GM20431 (cell line): ENCODE measurements around the gene INSM2.

Source experiments
- in situ Hi-C: fragments of 300-500 bp; cut with MseI, MboI; formaldehyde crosslinking; loops from one replicate; pipeline ENCODE4 v1.15.0; 2020; ENCODE audit warnings: low sequenced_read_pairs; ENCODE audit not compliant: unreplicated experiment

The INSM2 gene

DNA sequence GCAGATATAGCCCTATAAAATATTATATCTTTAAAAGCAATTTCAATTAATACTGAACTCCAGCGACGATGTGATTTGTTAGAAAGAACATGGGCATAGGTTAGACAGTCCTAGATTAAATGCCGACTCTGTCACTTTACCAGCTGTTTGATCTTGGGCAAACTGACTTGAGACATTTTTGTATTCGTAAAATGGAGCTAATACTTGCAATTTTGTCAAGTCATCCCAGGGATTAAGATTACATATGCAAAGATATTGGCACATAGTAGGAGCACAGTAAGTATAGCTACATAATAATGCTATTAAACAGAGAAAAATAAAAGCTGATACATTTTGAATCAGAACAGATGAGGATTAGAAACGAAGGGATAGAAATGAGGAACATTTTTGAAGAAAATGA lies 9.0 kb downstream of the INSM2 start:
- in situ Hi-C loops = no loop called here

DNA sequence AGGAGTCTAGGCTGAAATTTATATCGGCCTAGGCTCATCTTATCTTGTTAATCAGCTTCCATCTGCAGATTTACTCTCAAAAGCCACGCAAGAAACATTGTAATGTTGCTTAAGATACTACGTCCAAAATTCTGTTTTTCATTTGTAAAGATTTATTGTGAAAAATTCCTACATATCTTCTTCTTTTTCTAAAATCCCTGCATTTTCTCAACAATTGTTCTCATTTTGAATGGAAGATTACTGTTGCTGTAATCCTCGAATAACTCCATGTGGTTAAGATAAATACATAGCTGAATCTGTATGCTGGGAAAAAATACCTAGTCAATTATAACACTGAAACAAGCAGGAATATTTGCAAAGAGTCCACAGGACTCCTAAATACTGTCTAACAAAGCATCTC lies 15.6 kb downstream of the INSM2 start:
- in situ Hi-C loops = no loop called here

DNA sequence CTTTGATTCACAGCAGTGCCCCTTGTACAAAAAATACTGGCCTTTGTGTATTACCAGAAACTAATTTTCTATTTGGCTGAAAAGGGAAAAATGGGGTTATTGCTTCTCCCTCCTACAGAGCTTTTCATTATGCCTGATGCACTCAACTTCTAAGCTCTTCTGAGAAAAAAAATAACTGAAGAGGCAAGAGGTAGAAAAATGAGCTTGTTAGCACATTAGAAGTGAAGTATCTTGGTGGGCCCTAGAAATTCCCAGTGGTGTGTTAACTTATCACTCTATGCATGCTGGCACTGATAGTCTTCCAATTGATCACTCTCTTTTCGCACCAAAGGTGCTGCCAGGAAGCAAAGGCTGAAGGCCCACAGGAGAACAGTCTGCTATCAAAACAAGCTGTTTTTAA lies 17.1 kb downstream of the INSM2 start:
- in situ Hi-C loops = no loop called here

DNA sequence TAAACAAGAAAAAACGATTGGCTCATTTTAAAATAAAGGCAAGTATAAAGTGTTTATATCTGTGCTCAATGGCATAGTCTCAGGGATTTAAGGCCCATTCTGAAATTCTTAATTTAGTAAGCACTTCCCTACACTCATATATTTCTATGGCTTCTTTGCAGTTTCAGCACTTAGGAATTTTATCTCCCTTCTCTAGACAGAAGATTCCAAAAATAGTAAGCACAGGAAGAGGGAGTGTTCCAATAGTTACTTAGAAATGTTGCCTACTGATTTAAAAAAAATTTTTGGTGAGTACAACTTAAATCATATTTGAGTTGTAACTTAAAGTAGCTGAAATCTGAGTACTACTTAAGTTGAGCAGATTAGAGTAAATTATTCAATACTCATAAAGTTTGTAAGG lies 19.8 kb downstream of the INSM2 start:
- in situ Hi-C loops = no loop called here

DNA sequence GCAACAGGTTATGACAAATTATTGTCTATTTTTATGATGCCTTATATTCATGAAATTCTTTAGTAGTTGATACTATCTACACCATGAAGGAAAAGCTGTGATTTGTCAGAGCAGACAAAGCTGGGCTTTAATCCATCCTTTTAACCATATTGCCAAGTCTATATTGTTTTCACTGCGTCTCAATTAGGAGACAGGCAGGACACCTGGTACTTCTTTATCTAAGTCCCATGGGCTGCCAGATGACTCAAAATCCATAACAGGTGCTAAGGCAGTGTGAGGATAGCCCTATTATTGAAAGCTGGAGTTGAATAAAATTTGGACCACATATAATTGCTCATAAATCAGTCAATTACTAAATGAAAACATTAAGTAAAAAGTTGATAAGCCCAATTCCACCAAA lies 22.6 kb downstream of the INSM2 start:
- in situ Hi-C loops = no loop called here

DNA sequence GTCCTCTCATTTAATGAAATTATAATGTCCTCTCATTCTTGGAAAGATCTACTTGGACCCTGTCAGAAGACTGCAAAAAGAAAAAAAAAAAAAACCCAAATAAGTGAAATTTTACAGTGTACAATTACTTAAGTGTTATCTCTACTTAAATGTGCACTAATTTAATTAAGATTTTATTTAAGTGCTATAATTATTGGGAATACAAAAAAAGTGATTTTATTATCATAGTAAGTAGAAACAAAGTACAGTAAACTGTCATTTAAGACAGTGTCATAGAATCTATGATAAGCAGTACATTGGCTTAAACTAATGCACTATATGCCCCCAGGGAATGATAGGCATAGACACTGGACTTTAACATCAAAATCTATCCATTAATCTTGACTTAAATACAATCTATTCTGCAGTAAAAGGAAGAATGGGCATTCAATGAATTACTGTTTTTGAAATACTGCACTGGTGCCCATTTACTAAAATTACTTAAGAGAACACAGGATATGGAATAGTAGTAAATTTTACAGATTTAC lies 23.3 kb downstream of the INSM2 start:
- in situ Hi-C loops = no loop called here

DNA sequence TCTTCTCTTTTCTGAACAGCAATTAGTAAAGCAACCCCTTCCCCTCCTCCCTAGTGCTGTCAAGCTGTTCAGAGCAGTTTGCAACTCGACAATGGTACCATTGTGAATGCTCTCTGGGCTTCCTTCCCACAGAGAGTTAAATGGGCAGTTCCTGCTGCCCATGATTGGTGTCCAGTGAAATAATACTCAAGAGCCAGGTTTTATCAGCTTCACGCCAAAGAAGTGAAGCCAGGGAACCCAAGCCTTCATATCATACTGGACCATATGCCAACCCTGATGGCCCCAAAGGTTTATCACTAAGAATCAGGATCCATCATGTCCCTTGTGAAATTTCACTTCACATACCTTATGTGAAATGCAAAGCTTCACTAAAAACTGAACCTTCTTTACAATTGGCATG lies 24.7 kb downstream of the INSM2 start:
- in situ Hi-C loops = no loop called here

DNA sequence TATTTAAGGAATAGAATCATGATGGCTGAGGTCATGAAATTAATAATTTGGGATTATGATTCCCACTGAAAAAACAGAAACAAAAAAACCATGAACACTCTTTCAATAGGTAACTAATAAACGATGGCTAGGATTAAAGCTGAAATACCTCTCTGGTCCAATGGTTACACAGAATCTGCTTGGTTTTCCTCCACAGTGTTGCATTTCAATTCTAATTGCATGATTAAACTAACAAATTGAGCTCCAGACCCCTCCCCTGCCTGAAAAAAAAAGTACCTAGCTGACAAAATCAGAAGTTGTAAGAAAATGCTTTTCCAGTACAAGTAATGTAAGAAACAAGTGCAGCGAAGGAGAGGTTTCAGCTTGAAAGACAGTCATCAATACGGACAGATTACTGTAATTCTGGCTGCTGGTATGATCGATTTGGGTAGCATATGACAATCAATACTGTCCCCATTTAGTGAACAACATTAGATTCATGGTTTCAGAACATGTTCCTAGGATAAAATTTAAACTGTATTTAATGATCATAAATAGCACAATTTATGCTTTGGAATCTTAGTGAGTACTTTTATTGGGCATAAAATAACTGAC lies 32.0 kb downstream of the INSM2 start:
- in situ Hi-C loops = no loop called here

DNA sequence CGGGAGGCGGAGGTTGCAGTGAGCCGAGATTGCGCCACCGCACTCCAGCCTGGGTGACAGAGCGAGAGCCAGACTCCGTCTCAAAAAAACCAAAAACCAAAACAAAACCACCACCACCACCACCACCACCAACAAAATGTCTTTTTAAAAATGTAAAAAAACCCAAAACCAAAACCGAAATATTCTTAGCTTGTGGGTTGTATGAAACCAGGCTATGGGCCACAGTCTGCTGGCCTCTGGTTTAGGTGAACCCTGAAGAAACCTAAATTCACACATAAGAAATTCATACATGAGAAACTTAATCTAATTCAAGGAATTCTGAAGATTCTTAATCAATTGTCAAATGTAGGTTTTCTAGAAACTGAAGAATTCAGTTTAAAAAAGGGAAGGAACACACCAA lies 37.6 kb downstream of the INSM2 start:
- in situ Hi-C loops = no loop called here

DNA sequence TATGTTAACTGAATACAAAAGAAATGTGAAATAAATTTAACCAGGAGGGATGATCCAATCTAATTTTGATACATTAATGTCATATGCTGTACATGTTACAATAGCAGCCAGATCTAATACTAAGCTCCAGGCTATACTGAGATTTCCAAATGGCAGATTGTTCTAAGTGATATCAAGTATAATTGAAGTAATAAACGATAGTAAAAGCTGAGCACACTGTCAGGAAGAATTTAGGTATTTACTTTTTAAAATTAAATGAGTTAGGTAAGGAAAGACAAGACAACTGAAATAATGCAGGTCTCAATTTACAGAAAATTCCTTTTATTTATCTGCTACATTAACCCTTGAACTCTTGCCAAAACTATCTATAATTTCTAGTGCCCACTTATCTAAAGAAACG lies 39.9 kb downstream of the INSM2 start:
- in situ Hi-C loops = no loop called here

DNA sequence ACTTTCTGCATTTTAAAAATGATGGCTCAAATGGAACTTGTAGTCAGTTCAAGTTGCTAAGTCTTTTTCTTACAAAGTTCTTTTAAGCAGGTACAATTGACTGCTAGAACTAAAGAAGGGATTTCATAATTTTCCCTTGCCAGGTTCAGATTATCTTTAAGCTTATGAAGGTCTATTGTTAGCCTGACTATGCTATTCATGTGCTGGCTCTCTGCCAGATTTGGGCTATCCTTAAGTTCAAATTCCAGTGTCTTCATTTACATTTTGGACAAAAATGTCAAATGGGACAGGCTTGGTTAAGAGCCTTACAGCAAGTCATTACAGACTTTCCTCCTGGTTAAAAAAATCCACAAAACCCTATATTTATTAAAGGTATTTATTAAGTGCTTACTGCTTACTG lies 42.3 kb downstream of the INSM2 start:
- in situ Hi-C loops = no loop called here

DNA sequence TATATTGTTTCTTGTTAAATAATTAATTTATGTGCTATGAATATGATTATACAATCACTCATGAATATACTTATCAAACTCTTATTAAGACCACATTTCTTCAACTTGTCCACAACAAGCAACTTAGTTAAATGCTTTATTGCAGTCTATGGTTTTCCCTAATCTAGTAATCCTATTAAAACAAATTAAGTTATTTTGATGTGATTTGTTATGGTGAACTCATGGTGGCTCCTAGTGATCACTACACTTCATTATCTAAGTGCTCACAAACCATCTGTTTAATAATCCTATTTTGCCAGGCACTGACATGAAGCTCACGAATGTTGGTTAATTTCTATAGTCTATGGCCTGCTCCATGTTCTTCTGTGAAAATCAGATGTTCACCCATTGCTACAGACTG lies 42.9 kb downstream of the INSM2 start:
- in situ Hi-C loops = no loop called here

DNA sequence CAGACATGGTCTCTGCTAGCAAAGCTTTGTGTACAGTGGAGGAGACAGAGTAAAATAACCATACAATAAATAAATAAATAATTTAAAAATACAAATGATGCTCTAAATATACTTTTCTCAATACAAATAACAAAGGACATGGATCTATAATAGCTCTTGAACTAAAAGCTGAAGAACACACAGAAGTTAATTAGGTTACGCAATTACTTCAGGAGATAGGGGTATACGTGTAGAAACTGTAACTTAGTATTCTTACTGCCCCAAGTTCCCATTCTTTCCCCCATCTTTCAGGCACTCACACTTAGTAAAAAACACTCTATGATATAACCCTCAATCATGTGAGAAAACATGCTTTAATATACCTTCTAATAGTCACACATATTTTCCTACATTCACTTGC lies 44.2 kb downstream of the INSM2 start:
- in situ Hi-C loops = no loop called here

DNA sequence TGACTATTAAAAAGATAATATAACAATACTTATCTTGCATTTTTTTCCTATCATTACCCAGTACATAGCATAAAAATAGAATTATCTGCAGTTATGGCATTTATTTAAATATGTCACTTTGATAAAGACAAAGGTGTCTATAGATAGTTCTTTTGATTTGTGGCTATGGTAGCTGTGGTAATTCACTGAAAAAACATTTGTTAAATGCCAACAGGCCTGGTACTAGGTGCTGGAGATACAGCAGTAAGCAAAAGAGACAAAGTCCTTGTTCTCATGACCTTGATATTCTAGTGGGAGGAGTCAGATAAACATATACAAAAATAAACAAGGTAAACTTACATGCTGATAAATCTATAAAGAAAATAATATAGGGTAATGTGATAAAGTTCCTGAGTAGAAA lies 44.7 kb downstream of the INSM2 start:
- in situ Hi-C loops = no loop called here
